HCT116 (cell line): ENCODE data around the gene FAIM. TPM values are rescaled to one million over a fixed set of nuclear protein-coding genes. Genes with fewer than 3 reads are reported as not detected.

Experiments
- ATAC-seq: fragments of 200-7000 bp; cut with Tn5 transposase; 2 replicates; pipeline ENCODE4 v1.9.1; 2020; ENCODE audit warnings: mild to moderate bottlenecking, moderate library complexity
- BruUV-seq: library from RNA; stranded (reverse); fragments of 400-500 nt; replicated peaks from 2 replicates; lab custom pipeline; 2021; lab: Mats Ljungman, UMichigan
- CTCF ChIA-PET: fragments of 300-600 bp; sonication (Branson Sonifier 250); formaldehyde crosslinking; loops from one replicate; lab custom pipeline; 2021; ENCODE audit warnings: antibody characterized with exemption; lab: Charles Lee
- POLR2A ChIA-PET: fragments of 300-600, 350-600 bp; sonication (Branson Sonifier 250); formaldehyde crosslinking; loops from one replicate; lab custom pipeline; 2021; ENCODE audit warnings: antibody characterized with exemption; lab: Charles Lee
- RAD21 ChIA-PET, 2 experiments: fragments of 300-600 bp; sonication (Branson Sonifier 250); formaldehyde crosslinking; loops; one replicate each; lab custom pipeline; 2023; ENCODE audit warnings: low total read pairs in 2 of 2; ENCODE audit not compliant: uncharacterized antibody in 2 of 2, unreplicated experiment in 2 of 2, low non-redundant PET in 1 of 2; lab: Charles Lee
- DNase-seq: peaks from one replicate; pipeline ENCODE4 v3.0.0-alpha.2; 2010; ENCODE audit warnings: low read depth, low spot score
- H2AFZ ChIP-seq: fragments of 200-600 bp; shearing (Covaris generic), sonication (generic); 2 replicates; pipeline ENCODE4 v1.6.1; 2017; ENCODE audit warnings: low read depth, mixed run types, mixed read lengths, antibody characterized with exemption, low read length; ENCODE audit not compliant: poor library complexity, severe bottlenecking
- H3K27ac ChIP-seq: 2 replicates; pipeline ENCODE4 v1.5.1; 2012; ENCODE audit warnings: low read depth, low read length
- H3K27me3 ChIP-seq: fragments of 200-600 bp; sonication (generic); 2 replicates; pipeline ENCODE4 v1.6.1; 2016; ENCODE audit warnings: mixed run types, low read length, mixed read lengths; ENCODE audit not compliant: insufficient read depth
- H3K36me3 ChIP-seq, 2 experiments: fragments of 200-500 bp in 1 of 2; fragments of 200-600 bp in 1 of 2; sonication (Bioruptor generic) in 1 of 2; sonication (generic) in 1 of 2; 2 replicates each; pipeline versions ENCODE4 v1.5.1 to v1.6.1; 2014 to 2016; ENCODE audit warnings: low read length in 2 of 2, inconsistent platforms in 1 of 2, mixed read lengths in 1 of 2, mixed run types in 1 of 2; ENCODE audit not compliant: insufficient read depth in 2 of 2, control insufficient read depth in 1 of 2
- H3K4me1 ChIP-seq, 2 experiments: fragments of 200-600 bp in 1 of 2; sonication (generic) in 1 of 2; 2 replicates each; pipeline versions ENCODE4 v1.5.1 to v1.6.1; 2012 to 2017; ENCODE audit warnings: low read length in 2 of 2, inconsistent platforms in 1 of 2, mild to moderate bottlenecking in 1 of 2, mixed read lengths in 1 of 2, mixed run types in 1 of 2, moderate library complexity in 1 of 2; ENCODE audit not compliant: insufficient read depth in 2 of 2, control insufficient read depth in 1 of 2
- H3K4me2 ChIP-seq: fragments of 200-600 bp; sonication (generic); 2 replicates; pipeline ENCODE4 v1.6.1; 2017; ENCODE audit warnings: mixed run types, low read length, mixed read lengths
- H3K4me3 ChIP-seq, 2 experiments: fragments of 200-600 bp in 1 of 2; sonication (generic) in 1 of 2; replicated peaks in 1 of 2; 2 replicates each; pipeline ENCODE4 v1.5.1; 2011 to 2016; ENCODE audit warnings: low read length in 2 of 2, control low read depth in 1 of 2, low read depth in 1 of 2, mild to moderate bottlenecking in 1 of 2, mixed read lengths in 1 of 2, mixed run types in 1 of 2
- H3K79me2 ChIP-seq: fragments of 200-600 bp; sonication (generic); 2 replicates; pipeline ENCODE4 v1.6.1; 2017; ENCODE audit warnings: mild to moderate bottlenecking, mixed run types, low read length, moderate library complexity, mixed read lengths; ENCODE audit not compliant: insufficient read depth
- H3K9ac ChIP-seq: fragments of 200-600 bp; sonication (generic); 2 replicates; pipeline ENCODE4 v1.6.1; 2016; ENCODE audit warnings: low read length, mixed read lengths
- H3K9me2 ChIP-seq: fragments of 200-600 bp; sonication (generic), shearing (Covaris generic); 2 replicates; pipeline ENCODE4 v1.6.1; 2017; ENCODE audit warnings: mixed run types, mild to moderate bottlenecking, moderate library complexity; ENCODE audit not compliant: insufficient read depth
- H3K9me3 ChIP-seq, 2 experiments: fragments of 200-500 bp in 1 of 2; fragments of 200-600 bp in 1 of 2; sonication (Bioruptor generic) in 1 of 2; sonication (generic) in 1 of 2; 2 replicates each; pipeline ENCODE4 v1.6.1; 2014 to 2017; ENCODE audit warnings: low read length in 2 of 2, mixed read lengths in 2 of 2, inconsistent platforms in 1 of 2, low read depth in 1 of 2, mild to moderate bottlenecking in 1 of 2, mixed run types in 1 of 2, moderate library complexity in 1 of 2; ENCODE audit not compliant: control insufficient read depth in 1 of 2, insufficient read depth in 1 of 2
- H4K20me1 ChIP-seq: fragments of 200-600 bp; sonication (generic), shearing (Covaris generic); 2 replicates; pipeline ENCODE4 v1.6.1; 2017; ENCODE audit warnings: mixed run types, mild to moderate bottlenecking, moderate library complexity; ENCODE audit not compliant: insufficient read depth
- CBX3 ChIP-seq: IDR thresholded peaks from 2 replicates; pipeline ENCODE4 v1.6.1; 2012; ENCODE audit warnings: low read depth
- CEBPB ChIP-seq: IDR thresholded peaks from 2 replicates; pipeline ENCODE4 v1.6.1; 2012; ENCODE audit warnings: low read depth
- EGR1 ChIP-seq: IDR thresholded peaks from 2 replicates; pipeline ENCODE4 v1.6.1; 2012; ENCODE audit warnings: low read depth
- ELF1 ChIP-seq: IDR thresholded peaks from 2 replicates; pipeline ENCODE4 v1.6.1; 2012; ENCODE audit warnings: low read depth, borderline replicate concordance
- EZH2 ChIP-seq: fragments of 200-600 bp; sonication (generic); IDR thresholded peaks from 2 replicates; pipeline ENCODE4 v1.6.1; 2017; ENCODE audit warnings: antibody characterized with exemption, mixed run types
- JUND ChIP-seq: IDR thresholded peaks from 2 replicates; pipeline ENCODE4 v1.6.1; 2012
- POLR2A ChIP-seq: IDR thresholded peaks from 2 replicates; pipeline ENCODE4 v1.7.0; 2011; ENCODE audit warnings: borderline replicate concordance; ENCODE audit not compliant: insufficient read depth, insufficient read length; ENCODE audit errors: extremely low read depth
- POLR2AphosphoS5 ChIP-seq: IDR thresholded peaks from 2 replicates; pipeline ENCODE4 v1.6.1; 2011; ENCODE audit warnings: mild to moderate bottlenecking, low read depth, low read length, moderate library complexity
- RAD21 ChIP-seq: IDR thresholded peaks from 2 replicates; pipeline ENCODE4 v1.6.1; 2012; ENCODE audit warnings: low read depth, mild to moderate bottlenecking
- SIN3A ChIP-seq: IDR thresholded peaks from 2 replicates; pipeline ENCODE4 v1.6.1; 2012; ENCODE audit warnings: low read depth
- SP1 ChIP-seq: IDR thresholded peaks from 2 replicates; pipeline ENCODE4 v1.6.1; 2012; ENCODE audit warnings: low read depth
- SRF ChIP-seq: IDR thresholded peaks from 2 replicates; pipeline ENCODE4 v1.6.1; 2012; ENCODE audit warnings: low read depth
- TCF7L2 ChIP-seq: IDR thresholded peaks from 2 replicates; pipeline ENCODE4 v1.7.0; 2011; ENCODE audit warnings: borderline replicate concordance, inconsistent platforms; ENCODE audit not compliant: insufficient read depth, insufficient read length; ENCODE audit errors: extremely low read depth
- YY1 ChIP-seq: IDR thresholded peaks from 2 replicates; pipeline ENCODE4 v1.6.1; 2011; ENCODE audit warnings: low read length, low read depth, moderate library complexity, mild to moderate bottlenecking; ENCODE audit not compliant: insufficient replicate concordance; ENCODE audit errors: extremely low read depth
- intact Hi-C: fragments of 100-400 bp; cut with micrococcal nuclease; formaldehyde crosslinking; loops from 2 replicates; pipeline ENCODE4 v1.10.0; 2022
- total RNA-seq: library from RNA; stranded (reverse); gene quantifications from one replicate; pipeline ENCODE4 v1.2.1, GENCODE V29; 2021; ENCODE audit not compliant: unreplicated experiment
- TF ChIP-seq, protein P1 (sequence below): IDR thresholded peaks from 2 replicates; pipeline ENCODE4 v1.6.1; 2011; ENCODE audit warnings: mild to moderate bottlenecking, low read length, moderate library complexity; ENCODE audit not compliant: insufficient replicate concordance; ENCODE audit errors: extremely low read depth
- TF ChIP-seq, protein P2 (sequence below): IDR thresholded peaks from 2 replicates; pipeline ENCODE4 v1.6.1; 2012; ENCODE audit warnings: low read depth
- TF ChIP-seq, protein P3 (sequence below): IDR thresholded peaks from 2 replicates; pipeline ENCODE4 v1.6.1; 2012

The FAIM gene
- total RNA-seq, 1 experiment from 2014 or later: 12.2 TPM

DNA sequence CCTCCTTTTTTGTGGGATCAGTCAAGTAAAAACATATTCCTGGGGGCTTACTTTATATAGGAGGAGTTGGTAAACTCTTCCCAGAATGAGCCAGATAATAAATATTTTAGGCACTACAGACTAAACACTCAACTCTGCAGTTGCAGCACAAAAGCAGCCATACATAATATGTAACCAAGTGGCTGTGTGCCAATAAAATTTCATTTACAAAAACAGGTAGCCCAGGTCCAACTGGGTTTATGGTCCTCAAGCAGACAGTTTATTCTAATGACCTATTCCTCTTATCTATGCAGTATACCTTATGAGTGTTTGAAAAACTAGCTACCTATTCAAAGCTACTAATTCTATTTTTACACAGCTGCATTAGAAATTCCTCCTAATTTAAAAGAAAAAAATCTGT, 61.8 kb downstream of the FAIM start (continued):
- TF ChIP-seq ELF1 (no peak), EGR1 (no peak), RAD21 (no peak), SRF (no peak), CEBPB (no peak), SIN3A (no peak), CBX3 (no peak), YY1 (no peak), JUND (no peak)
- TF ChIP-seq, protein P1, sequence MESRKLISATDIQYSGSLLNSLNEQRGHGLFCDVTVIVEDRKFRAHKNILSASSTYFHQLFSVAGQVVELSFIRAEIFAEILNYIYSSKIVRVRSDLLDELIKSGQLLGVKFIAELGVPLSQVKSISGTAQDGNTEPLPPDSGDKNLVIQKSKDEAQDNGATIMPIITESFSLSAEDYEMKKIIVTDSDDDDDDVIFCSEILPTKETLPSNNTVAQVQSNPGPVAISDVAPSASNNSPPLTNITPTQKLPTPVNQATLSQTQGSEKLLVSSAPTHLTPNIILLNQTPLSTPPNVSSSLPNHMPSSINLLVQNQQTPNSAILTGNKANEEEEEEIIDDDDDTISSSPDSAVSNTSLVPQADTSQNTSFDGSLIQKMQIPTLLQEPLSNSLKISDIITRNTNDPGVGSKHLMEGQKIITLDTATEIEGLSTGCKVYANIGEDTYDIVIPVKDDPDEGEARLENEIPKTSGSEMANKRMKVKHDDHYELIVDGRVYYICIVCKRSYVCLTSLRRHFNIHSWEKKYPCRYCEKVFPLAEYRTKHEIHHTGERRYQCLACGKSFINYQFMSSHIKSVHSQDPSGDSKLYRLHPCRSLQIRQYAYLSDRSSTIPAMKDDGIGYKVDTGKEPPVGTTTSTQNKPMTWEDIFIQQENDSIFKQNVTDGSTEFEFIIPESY: no peak

DNA sequence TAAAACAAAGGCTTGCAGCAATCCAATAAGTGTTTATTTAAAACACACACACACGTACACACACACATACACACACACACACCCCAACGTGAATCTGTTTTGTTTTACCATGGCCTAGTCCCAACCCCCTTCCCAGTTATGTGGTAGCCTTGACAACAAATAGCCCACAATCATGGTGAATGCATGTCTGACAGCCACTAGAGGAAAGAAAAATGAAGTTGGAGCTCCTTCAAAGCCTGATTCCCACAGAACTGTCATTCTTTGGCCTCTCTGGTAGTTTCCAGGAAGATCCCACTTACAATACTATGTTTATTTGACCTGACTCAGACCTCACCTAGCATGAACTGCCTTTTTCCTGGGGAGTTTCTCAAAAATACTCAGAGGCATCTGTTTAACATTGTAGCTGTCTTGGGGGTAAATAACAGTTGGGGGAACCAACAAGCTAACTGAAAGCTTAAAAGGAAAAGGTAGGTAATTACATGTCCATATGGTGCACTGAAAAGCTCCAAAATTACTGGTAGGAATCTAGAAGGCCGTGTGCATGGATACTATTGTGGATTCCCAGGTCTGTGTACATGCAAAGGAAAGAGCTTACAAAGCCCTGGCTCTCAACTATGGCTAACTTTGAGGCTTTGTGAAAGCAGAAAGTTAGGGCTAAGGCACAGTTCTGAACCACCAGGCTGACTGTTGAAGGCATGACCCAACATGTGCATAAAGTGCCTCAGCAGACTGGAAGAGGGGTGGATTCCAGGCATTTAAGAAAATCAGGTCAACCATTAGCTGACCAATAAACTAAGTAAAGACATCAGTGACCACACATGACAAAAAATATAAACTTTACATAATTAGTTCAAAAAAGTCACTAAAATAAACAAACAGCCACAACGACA, 65.3 kb downstream of the FAIM start:
- BruUV-seq: no TSS peak
- intact Hi-C loops: no loop called here
- Histone ChIP-seq H3K36me3 (peaks cover 2 to 26% of the 10 kb centered on the region in 2 experiments; a peak in 2 of 4 replicates), H3K9ac (no peak overlapping the region), H4K20me1 (no peaks in the 10 kb centered on the region), H3K4me1 (no peaks in the 10 kb centered on the region), H3K4me3 (no peak overlapping the region), H3K4me2 (no peak overlapping the region), H3K27ac (no peak overlapping the region), H2AFZ (no peak overlapping the region), H3K9me3 (peaks cover 10 to 14% of the 10 kb centered on the region in 2 experiments; a peak in 2 of 4 replicates), H3K9me2 (no peaks in the 10 kb centered on the region), H3K27me3 (no peaks in the 10 kb centered on the region), H3K79me2 (0 out of 2 replicates have a peak, but pooled peaks cover 3% of the 10 kb centered on the region)
- ChIA-PET CTCF (no interaction called here), POLR2A (no interaction called here), RAD21 (no interaction called here)
- DNase-seq: no peak
- ATAC-seq: no peak
- TF ChIP-seq CBX3: no peak
- no peak for TF ChIP-seq TCF7L2
- TF ChIP-seq ELF1: no peak
- TF ChIP-seq POLR2A: no peak
- TF ChIP-seq, protein P2, sequence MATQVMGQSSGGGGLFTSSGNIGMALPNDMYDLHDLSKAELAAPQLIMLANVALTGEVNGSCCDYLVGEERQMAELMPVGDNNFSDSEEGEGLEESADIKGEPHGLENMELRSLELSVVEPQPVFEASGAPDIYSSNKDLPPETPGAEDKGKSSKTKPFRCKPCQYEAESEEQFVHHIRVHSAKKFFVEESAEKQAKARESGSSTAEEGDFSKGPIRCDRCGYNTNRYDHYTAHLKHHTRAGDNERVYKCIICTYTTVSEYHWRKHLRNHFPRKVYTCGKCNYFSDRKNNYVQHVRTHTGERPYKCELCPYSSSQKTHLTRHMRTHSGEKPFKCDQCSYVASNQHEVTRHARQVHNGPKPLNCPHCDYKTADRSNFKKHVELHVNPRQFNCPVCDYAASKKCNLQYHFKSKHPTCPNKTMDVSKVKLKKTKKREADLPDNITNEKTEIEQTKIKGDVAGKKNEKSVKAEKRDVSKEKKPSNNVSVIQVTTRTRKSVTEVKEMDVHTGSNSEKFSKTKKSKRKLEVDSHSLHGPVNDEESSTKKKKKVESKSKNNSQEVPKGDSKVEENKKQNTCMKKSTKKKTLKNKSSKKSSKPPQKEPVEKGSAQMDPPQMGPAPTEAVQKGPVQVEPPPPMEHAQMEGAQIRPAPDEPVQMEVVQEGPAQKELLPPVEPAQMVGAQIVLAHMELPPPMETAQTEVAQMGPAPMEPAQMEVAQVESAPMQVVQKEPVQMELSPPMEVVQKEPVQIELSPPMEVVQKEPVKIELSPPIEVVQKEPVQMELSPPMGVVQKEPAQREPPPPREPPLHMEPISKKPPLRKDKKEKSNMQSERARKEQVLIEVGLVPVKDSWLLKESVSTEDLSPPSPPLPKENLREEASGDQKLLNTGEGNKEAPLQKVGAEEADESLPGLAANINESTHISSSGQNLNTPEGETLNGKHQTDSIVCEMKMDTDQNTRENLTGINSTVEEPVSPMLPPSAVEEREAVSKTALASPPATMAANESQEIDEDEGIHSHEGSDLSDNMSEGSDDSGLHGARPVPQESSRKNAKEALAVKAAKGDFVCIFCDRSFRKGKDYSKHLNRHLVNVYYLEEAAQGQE: no peak
- TF ChIP-seq POLR2AphosphoS5: no peak
- no peak for TF ChIP-seq SP1
- TF ChIP-seq, protein P3, sequence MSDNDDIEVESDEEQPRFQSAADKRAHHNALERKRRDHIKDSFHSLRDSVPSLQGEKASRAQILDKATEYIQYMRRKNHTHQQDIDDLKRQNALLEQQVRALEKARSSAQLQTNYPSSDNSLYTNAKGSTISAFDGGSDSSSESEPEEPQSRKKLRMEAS: no peak
- no peak for TF ChIP-seq YY1
- no peak for TF ChIP-seq EZH2
